Astrocyte of the spinal cord (primary cell): Measurements from ENCODE around the gene CDH22.
A peak's percentile ranks its signal among the peaks of the same experiment; 100 is the strongest.

ENCODE experiments used
- DNase-seq: peaks from one replicate; pipeline ENCODE4 v3.0.0; 2011; ENCODE audit warnings: low read depth, low spot score
- H3K4me3 ChIP-seq: 2 replicates; pipeline ENCODE4 v1.5.1; 2011; ENCODE audit warnings: low read depth, mild to moderate bottlenecking, low read length, moderate library complexity
- in situ Hi-C: cut with HindIII; loops from 2 replicates; pipeline ENCODE4 v1.10.0; 2017; ENCODE audit warnings: low sequenced_read_pairs
- TF ChIP-seq, protein P1 (sequence below): IDR thresholded peaks from 2 replicates; pipeline ENCODE4 v1.5.1; 2012; ENCODE audit warnings: low read depth, mild to moderate bottlenecking, low read length, inconsistent platforms

CDH22 gene

DNA sequence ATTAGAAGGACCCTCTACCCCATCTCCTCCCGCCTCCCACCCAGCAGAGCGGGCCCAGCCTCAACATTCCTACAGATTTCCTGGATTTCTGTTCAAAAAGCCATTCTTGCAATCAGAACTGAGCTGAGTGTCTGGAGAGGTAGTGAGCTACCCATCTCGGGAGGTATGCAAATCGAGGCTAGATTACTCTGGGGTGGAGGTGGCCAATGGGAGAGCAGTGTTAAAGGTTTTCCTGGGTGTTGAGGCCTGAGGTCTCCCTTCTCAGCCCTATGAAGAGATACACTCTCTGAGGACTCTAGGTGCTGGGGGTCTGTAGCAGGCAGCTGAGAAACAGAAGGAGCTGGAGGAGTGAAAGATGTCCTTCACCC, 133.2 kb downstream of the CDH22 start:
- TF ChIP-seq, protein P1, sequence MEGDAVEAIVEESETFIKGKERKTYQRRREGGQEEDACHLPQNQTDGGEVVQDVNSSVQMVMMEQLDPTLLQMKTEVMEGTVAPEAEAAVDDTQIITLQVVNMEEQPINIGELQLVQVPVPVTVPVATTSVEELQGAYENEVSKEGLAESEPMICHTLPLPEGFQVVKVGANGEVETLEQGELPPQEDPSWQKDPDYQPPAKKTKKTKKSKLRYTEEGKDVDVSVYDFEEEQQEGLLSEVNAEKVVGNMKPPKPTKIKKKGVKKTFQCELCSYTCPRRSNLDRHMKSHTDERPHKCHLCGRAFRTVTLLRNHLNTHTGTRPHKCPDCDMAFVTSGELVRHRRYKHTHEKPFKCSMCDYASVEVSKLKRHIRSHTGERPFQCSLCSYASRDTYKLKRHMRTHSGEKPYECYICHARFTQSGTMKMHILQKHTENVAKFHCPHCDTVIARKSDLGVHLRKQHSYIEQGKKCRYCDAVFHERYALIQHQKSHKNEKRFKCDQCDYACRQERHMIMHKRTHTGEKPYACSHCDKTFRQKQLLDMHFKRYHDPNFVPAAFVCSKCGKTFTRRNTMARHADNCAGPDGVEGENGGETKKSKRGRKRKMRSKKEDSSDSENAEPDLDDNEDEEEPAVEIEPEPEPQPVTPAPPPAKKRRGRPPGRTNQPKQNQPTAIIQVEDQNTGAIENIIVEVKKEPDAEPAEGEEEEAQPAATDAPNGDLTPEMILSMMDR, result no peak
- no peak overlapping the region for H3K4me3 ChIP-seq
- no peak for DNase-seq
- in situ Hi-C loops, result no loop called here

- DNase-seq, result peak; percentile 43
- in situ Hi-C loops, result no loop called here
- H3K4me3 ChIP-seq, result no peak overlapping the region
- TF ChIP-seq, protein P1, result peak; percentile 68
These were observed 133.7 kb downstream of the CDH22 start for GRCh38 chr20:46174469-46175126.

DNA sequence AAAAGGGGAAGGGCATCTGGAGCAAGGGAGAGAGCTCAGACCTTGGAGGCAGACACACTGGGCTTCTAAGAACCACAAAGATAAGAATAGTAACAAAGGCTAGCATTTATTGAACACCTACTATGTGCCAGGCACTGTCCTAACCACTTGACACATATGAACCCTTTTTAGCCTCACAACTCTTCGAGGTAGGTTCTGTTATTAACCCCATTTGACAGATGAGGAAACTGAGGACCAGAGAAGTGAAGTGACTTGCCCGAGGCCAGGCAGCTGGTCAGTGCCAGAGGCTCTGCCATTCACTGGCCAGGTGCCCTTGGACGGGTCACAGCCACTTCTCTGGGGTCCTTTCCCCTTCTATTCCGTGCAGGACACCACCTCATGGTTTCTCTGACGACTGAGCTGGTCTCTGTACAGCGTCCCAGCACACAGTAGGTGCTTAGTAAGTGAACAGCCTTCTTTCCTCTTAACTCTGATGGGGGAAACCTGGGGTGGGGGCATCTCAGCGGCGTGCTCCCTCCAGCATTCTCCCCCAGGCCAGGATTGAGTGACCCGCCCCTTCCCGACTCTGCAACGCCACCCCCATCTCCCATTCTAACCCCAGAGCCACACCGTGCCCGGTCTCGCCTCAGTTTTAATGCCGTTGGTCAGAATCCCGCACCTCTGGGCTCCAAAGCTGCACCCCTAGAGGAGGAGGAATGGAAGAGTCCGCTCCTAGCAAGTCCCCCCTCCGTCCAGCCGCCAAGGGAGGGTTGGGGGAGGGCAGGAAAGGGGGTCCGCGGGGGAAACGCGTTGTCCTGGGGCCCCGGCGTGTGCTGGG, 134.4 kb downstream of the CDH22 start:
- no peak for DNase-seq
- in situ Hi-C loops, result no loop called here
- H3K4me3 ChIP-seq, result no peak overlapping the region
- TF ChIP-seq, protein P1, result no peak

DNA sequence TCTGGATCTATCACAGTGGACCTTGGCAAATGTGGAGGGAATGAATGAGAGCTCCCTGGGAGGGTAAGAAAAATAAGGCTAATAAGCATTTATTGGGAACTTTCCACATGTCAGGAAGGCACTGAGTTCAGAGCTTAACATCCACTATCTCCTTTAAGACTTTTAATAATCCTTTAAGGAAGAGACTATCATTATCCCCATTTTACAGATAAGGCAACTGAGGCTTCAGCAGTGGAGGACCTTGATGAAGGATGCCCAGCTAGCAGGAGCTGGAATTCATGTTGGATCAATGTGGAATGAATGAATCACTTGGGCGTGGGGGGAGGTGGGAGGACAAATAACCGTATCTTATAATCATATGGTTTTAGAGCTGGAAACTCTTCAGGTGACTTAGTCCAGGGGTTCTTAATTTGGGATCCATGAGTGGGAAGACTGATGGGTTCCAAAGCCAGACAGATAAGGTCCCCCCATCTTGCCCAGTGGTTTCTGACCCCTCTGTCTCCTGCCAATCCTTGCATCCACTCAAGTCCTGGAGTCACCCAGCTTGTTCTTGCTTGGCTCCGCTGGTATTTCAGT, 135.2 kb downstream of the CDH22 start:
- no peak overlapping the region for H3K4me3 ChIP-seq
- in situ Hi-C loops, result no loop called here
- no peak for DNase-seq
- TF ChIP-seq, protein P1, result no peak

DNA sequence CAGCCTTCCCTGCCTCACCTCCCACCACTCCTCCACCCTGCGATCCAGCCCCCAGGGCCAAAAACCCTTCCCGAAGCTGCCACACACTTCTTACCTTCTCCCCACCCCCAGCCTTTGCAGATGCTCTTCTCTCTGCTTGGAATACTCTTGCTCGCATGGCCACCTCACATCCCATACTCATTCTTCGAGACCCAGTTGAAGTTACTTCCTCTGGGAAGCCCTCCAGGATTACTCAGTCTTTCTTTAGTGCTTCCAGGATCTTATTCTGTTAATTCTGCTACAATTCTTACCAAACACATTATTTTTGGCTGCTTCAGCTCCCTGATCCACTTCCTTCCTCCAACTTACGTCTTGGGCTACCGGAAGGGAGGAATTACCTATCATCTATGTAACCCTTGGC, 135.8 kb downstream of the CDH22 start:
- no peak for DNase-seq
- in situ Hi-C loops, result no loop called here
- no peak overlapping the region for H3K4me3 ChIP-seq
- TF ChIP-seq, protein P1, result no peak

GRCh38 chr20:46171909-46172308, 136.4 kb downstream of the CDH22 start:
- no peak overlapping the region for H3K4me3 ChIP-seq
- no peak for DNase-seq
- TF ChIP-seq, protein P1, result no peak
- in situ Hi-C loops, result no loop called here
